Measurements from ENCODE around the gene BUB3.

- TF ChIP-seq EZH2 (IDR thresholded peaks at IDR 0.05; ENCODE audit: low read length, missing control alignments) (no peak), CTCF (conservative IDR thresholded peaks at IDR 0.05 in 1 of 2, IDR thresholded peaks at IDR 0.05 in 1 of 2; ENCODE audit: low read depth in 1 of 2, low read length in 2 of 2) (peak; percentile 7 to 28)
These were observed at the start of gene BUB3 for GRCh38 chr10:123154092-123154710.
